AG04450 (cell line): ENCODE results near the gene TMEM50B. TPM values are rescaled to one million over a fixed set of nuclear protein-coding genes. Genes with fewer than 3 reads are reported as not detected.
"Not testable (repeated sequence)": the region's sequence is repeated elsewhere in the genome, so short reads cannot be mapped to it uniquely, and the experiment has no call there.

Experiments
- CTCF ChIA-PET: fragments of 300-600, 350-600 bp; formaldehyde crosslinking; extraction: SDS; loops from one replicate; lab custom pipeline; 2022; ENCODE audit warnings: antibody characterized with exemption, inconsistent platforms; lab: Charles Lee
- POLR2A ChIA-PET: fragments of 350-600 bp; formaldehyde crosslinking; extraction: SDS; loops from one replicate; lab custom pipeline; 2021; ENCODE audit warnings: antibody characterized with exemption, inconsistent platforms; lab: Yijun Ruan, JAX
- DNase-seq: peaks from one replicate; pipeline ENCODE4 v3.0.0-alpha.2; 2011; ENCODE audit warnings: low read depth, low spot score
- H3K27ac ChIP-seq: one replicate; pipeline ENCODE4 v1.5.1; 2012; ENCODE audit warnings: low read depth, low read length, control low read depth
- H3K27me3 ChIP-seq: one replicate; pipeline ENCODE4 v1.6.0; 2012; ENCODE audit warnings: low read length; ENCODE audit not compliant: control insufficient read depth, insufficient read depth
- H3K4me3 ChIP-seq: 2 replicates; pipeline ENCODE4 v1.5.1; 2011; ENCODE audit warnings: mild to moderate bottlenecking, low read depth, low read length, control low read depth
- H3K9me3 ChIP-seq: 2 replicates; pipeline ENCODE4 v1.5.1; 2012; ENCODE audit warnings: low read length; ENCODE audit not compliant: control insufficient read depth, insufficient read depth
- polyA plus RNA-seq: library from polyadenylated mRNA; depleted of rRNA; stranded (reverse); fragments of >200 nt; gene quantifications from 2 replicates; pipeline ENCODE4 v1.2.3, GENCODE V29; 2011
- TF ChIP-seq, protein P1 (sequence below): IDR thresholded peaks from 2 replicates; pipeline ENCODE4 v1.5.1; 2011; ENCODE audit warnings: low read depth, low read length, control low read depth, inconsistent platforms

Gene TMEM50B
- polyA plus RNA-seq, 1 experiment, result 33.8 TPM

GRCh38 chr21:33458861-33459260 is 20.9 kb downstream of the TMEM50B start:
- POLR2A ChIA-PET, result no interaction called here
- no peak for DNase-seq
- H3K27ac ChIP-seq, result no peak overlapping the region

DNA sequence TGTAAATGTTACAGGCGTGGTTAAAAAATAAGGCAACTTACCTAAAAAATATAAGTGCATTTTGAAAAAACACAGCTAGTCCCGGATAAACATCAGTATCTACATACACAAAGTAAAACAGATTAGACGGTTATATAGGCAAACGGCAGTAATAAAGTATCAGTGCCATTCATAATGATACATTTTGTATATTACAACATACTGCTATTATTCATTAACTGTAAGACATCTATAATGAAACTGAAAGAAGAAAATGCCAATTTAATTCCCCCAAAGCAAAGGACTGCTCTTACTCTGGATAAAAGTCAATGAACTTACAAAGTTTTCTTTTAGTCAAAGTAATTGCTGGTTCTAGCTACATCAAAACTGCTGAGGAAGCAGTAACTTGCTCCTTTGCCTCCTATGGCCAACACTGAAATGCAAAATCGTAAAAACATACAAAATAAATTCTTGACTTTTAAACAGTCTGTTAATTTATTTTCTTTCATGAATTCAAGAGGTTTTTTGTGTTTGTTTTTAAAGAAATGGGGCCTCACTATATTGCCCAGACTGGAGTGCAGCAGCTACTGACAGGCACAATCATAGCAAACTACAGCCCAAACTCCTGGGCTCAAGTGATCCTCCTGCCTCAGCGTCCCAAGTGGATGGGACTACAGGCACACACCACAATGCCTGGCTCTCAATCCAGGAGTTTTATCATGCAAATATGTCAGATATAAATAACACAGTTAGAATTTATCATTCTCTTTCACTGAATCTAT is 23.9 kb downstream of the TMEM50B start:
- Histone ChIP-seq H3K9me3 (no peaks in the 10 kb centered on the region), H3K27me3 (no peaks in the 10 kb centered on the region), H3K27ac (no peak overlapping the region), H3K4me3 (no peak overlapping the region)
- TF ChIP-seq, protein P1, sequence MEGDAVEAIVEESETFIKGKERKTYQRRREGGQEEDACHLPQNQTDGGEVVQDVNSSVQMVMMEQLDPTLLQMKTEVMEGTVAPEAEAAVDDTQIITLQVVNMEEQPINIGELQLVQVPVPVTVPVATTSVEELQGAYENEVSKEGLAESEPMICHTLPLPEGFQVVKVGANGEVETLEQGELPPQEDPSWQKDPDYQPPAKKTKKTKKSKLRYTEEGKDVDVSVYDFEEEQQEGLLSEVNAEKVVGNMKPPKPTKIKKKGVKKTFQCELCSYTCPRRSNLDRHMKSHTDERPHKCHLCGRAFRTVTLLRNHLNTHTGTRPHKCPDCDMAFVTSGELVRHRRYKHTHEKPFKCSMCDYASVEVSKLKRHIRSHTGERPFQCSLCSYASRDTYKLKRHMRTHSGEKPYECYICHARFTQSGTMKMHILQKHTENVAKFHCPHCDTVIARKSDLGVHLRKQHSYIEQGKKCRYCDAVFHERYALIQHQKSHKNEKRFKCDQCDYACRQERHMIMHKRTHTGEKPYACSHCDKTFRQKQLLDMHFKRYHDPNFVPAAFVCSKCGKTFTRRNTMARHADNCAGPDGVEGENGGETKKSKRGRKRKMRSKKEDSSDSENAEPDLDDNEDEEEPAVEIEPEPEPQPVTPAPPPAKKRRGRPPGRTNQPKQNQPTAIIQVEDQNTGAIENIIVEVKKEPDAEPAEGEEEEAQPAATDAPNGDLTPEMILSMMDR, result no peak
- ChIA-PET POLR2A (no interaction called here), CTCF (interaction anchor here (1.0 to 1.3 kb wide), 3 partner anchors 10 to 150 kb away, joined by 3 to 4 read pairs (median 3); no protein-coding TSS in a partner anchor)
- DNase-seq, result no peak

More at GRCh38 chr21:33458861-33459260, 20.9 kb downstream of the TMEM50B start:
- TF ChIP-seq, protein P1, result no peak
- Histone ChIP-seq H3K27me3 (no peaks in the 10 kb centered on the region), H3K4me3 (no peak overlapping the region), H3K9me3 (no peaks in the 10 kb centered on the region)
- CTCF ChIA-PET, result interaction anchor here (1.0 to 1.5 kb wide), 2 partner anchors 14 to 147 kb away, joined by 3 to 10 read pairs; no protein-coding TSS in a partner anchor

GRCh38 chr21:33452362-33452761 is 27.4 kb downstream of the TMEM50B start:
- Histone ChIP-seq H3K27ac (no peak overlapping the region), H3K27me3 (no peaks in the 10 kb centered on the region), H3K9me3 (no peaks in the 10 kb centered on the region), H3K4me3 (no peak overlapping the region)
- ChIA-PET CTCF (interaction anchor here (1.7 kb wide), 1 partner anchor 153 kb away, joined by 9 read pairs; no protein-coding TSS in a partner anchor), POLR2A (interaction anchor here (0.7 kb wide), 1 partner anchor 28 kb away, joined by 4 read pairs; no protein-coding TSS in a partner anchor)
- no peak for DNase-seq
- TF ChIP-seq, protein P1, result no peak

DNA sequence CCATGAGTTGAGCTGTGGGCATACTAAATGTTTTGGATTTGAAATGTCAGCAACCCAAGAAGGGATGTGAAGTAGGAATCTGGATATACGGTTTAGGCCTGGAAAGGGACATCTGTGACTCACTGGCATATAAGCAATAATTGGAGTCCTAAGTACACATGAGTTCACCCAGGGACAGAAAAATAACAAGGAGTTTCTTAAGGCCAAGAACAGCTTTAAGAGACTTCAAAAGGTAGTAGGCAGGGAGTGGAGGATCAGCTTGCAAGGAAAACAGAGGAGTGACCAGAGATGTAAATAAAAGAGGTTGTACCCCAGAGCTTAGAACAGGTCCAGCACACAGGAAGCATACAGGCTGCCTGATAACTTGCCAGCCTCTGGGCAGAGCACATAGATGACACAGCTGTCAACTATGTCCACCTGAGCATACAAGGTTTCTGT is 28.1 kb downstream of the TMEM50B start:
- ChIA-PET POLR2A (interaction anchor here (0.6 kb wide), 1 partner anchor 674 kb away, joined by 9 read pairs; no protein-coding TSS in a partner anchor), CTCF (interaction anchor here (0.8 to 1.7 kb wide), 3 partner anchors 154 to 255 kb away, joined by 3 to 9 read pairs (median 3); no protein-coding TSS in a partner anchor)
- H3K9me3 ChIP-seq, result no peaks in the 10 kb centered on the region
- DNase-seq, result no peak
- H3K4me3 ChIP-seq, result no peak overlapping the region
- TF ChIP-seq, protein P1, result no peak
- H3K27ac ChIP-seq, result no peak overlapping the region
- H3K27me3 ChIP-seq, result no peaks in the 10 kb centered on the region

DNA sequence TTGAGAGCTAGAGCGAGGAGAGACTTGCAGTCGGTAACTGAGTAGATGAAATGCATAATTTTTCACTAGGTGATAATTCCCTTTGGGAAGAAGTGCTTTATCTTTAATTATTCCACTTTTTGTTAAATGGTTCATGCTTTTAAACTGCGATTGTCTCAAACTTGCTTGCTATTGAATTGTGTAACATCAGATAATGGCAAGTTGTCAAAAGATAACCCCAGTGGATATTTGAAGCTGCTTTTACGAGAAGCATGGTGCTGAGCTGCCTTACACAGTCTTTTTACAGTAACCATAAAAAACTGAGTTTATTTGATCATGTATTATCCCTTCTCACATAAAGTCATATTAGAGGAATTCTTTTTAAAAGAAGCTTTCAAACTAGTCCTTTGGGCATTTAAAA is 30.2 kb downstream of the TMEM50B start:
- Histone ChIP-seq H3K4me3 (no peak overlapping the region), H3K27ac (no peak overlapping the region), H3K9me3 (no peaks in the 10 kb centered on the region), H3K27me3 (no peaks in the 10 kb centered on the region)
- CTCF ChIA-PET, result interaction anchor here (1.0 to 1.8 kb wide), 3 partner anchors 156 to 252 kb away, joined by 5 to 7 read pairs (median 6); no protein-coding TSS in a partner anchor
- TF ChIP-seq, protein P1, result no peak
- DNase-seq, result no peak
- POLR2A ChIA-PET, result no interaction called here

- H3K27ac ChIP-seq, DNase-seq, H3K9me3 ChIP-seq, H3K4me3 ChIP-seq, H3K27me3 ChIP-seq: not testable (repeated sequence)
- CTCF ChIA-PET, result interaction anchor here (0.5 to 7.1 kb wide), 10 partner anchors 10 to 555 kb away, joined by 3 to 144 read pairs (median 6); no protein-coding TSS in a partner anchor
- POLR2A ChIA-PET, result interaction anchor here (0.7 kb wide), 1 partner anchor 259 kb away, joined by 9 read pairs; no protein-coding TSS in a partner anchor
These were observed 33.2 kb downstream of the TMEM50B start for GRCh38 chr21:33446620-33447019.
